Measurements from ENCODE around the gene MESP2. TPM values are rescaled to one million over a fixed set of nuclear protein-coding genes. Genes with fewer than 3 reads are reported as not detected.
A peak's percentile ranks its signal among the peaks of the same experiment; 100 is the strongest.

Gene MESP2
- total and polyA plus RNA-seq, 9 of the 15 experiments (the other 6 are each of a cell fraction or from before 2014, with no cell fraction given) = 0.08 to 0.82 (median 0.37) TPM

DNA sequence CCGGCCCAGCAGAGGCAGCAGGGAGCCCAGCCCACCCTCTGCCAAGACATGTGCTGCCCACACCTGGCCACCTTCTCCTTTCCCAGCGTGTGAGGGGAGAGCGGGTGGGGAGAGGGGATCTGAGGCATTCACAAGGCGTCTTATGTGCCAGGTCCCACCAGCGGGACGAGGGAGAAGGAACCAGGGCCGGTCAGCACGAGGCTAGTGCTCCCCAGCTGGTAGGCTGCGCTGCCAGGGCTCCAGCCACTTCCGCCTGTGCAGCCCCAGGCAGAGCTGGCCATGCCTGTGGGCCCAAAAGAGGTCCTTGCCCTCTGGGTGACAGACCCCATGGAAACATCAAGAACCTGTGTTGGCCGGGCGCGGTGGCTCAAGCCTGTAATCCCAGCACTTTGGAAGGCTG, 31.0 kb upstream of the MESP2 start:
- DNase-seq (ENCODE audit: extremely low read depth in 1 of 4, low spot score in 3 of 4) = peak in 1 of 4 experiments; percentile 2
- Histone ChIP-seq H3K36me3 (ENCODE audit: control insufficient read depth, insufficient read depth, low read length) (no peaks in the 10 kb centered on the region), H3K4me1 (replicated peaks in 1 of 2; ENCODE audit: control insufficient read depth in 2 of 2, insufficient read depth in 2 of 2, low read length in 2 of 2) (peaks cover 0 to 22% of the 10 kb centered on the region in 2 experiments; a peak in 3 of 5 replicates), H3K27ac (ENCODE audit: extremely low read depth, low read depth, low read length) (no peak overlapping the region), H2AFZ (ENCODE audit: low read depth, low read length) (no peak overlapping the region), H3K9me1 (ENCODE audit: control insufficient read depth, insufficient read depth, low read length) (no peaks in the 10 kb centered on the region), H3K4me3 (no peak overlapping the region), H3K9ac (ENCODE audit: insufficient read depth in 1 of 2, low read depth in 2 of 2, low read length in 2 of 2) (no peak overlapping the region; a peak in 1 of 4 replicates), H3K4me2 (ENCODE audit: insufficient read depth, low read length) (no peak overlapping the region), H3K9me3 (replicated peaks; ENCODE audit: control insufficient read depth, insufficient read depth, low read depth, low read length) (no peaks in the 10 kb centered on the region), H4K20me1 (replicated peaks; ENCODE audit: control insufficient read depth, insufficient read depth, low read length) (no peaks in the 10 kb centered on the region), H3K79me2 (ENCODE audit: control insufficient read depth, insufficient read depth, low read length) (no peaks in the 10 kb centered on the region), H3K27me3 (ENCODE audit: control insufficient read depth in 2 of 2, insufficient read depth in 2 of 2, low read length in 2 of 2) (peaks cover 7 to 50% of the 10 kb centered on the region in 2 experiments; a peak in 4 of 5 replicates)
- POLR2A ChIA-PET = interaction anchor here (1.1 kb wide), 1 partner anchor 254 kb away, joined by 3 read pairs; no protein-coding TSS in a partner anchor
- intact Hi-C loops (cut with micrococcal nuclease) = loop anchor here (10.0 kb wide), 1 partner anchor 540 kb away; no protein-coding TSS in a partner anchor
- TF ChIP-seq CHD4 (IDR thresholded peaks at IDR 0.05; ENCODE audit: insufficient read depth, insufficient replicate concordance, low read depth, low read length, poor library complexity, severe bottlenecking) = no peak
- TF ChIP-seq TAF1 (IDR thresholded peaks at IDR 0.05; ENCODE audit: control insufficient read depth, extremely low read depth, insufficient read depth, low read length, severe bottlenecking) = no peak
- TF ChIP-seq NEUROD1 (IDR thresholded peaks at IDR 0.05; ENCODE audit: borderline replicate concordance, low read depth, low read length, partially characterized antibody) = no peak
- no peak for TF ChIP-seq ZFP30 (CRISPR knock-in tag; IDR thresholded peaks at IDR 0.05; ENCODE audit: borderline replicate concordance)
- TF ChIP-seq MEF2A (IDR thresholded peaks at IDR 0.05; ENCODE audit: control insufficient read depth, low read depth, low read length) = no peak
- TF ChIP-seq ZNF311 (CRISPR knock-in tag; IDR thresholded peaks at IDR 0.05) = no peak
- TF ChIP-seq ZNF12 (CRISPR knock-in tag; IDR thresholded peaks at IDR 0.05) = no peak
- no peak for TF ChIP-seq RUNX1 (IDR thresholded peaks at IDR 0.05; ENCODE audit: low read depth)
- TF ChIP-seq RNF2 (IDR thresholded peaks at IDR 0.05) = no peak
- in situ Hi-C loops (cut with MboI) = no loop called here
- CTCF ChIA-PET (ENCODE audit: low intra/inter-chr PET ratio) = interaction anchor here (0.6 kb wide), 1 partner anchor 326 kb away, joined by 5 read pairs; no protein-coding TSS in a partner anchor
- FAIRE-seq = no peak
- WGBS (ENCODE audit: insufficient coverage, low coverage, missing lambda C conversion rate) = 6% methylated on average over 12 of the region's 13 CpGs
- BruUV-seq (replicated peaks) = no TSS peak
- ATAC-seq = no peak
